Natural killer cell (primary cell): ENCODE measurements around the gene IGFBP5. TPM values are rescaled to one million over a fixed set of nuclear protein-coding genes. Genes with fewer than 3 reads are reported as not detected.

ENCODE experiments used
- ATAC-seq, 3 donors: fragments of 150-1000 bp in 2 of 3; fragments of 200-7000 bp in 1 of 3; cut with Tn5 transposase; 1 replicate in 1 of 3; 2 replicates in 2 of 3; pipeline ENCODE4 v1.10.0; 2021; ENCODE audit warnings: mild to moderate bottlenecking in 2 of 3, moderate library complexity in 2 of 3
- DNase-seq, 2 donors: peaks; one replicate each; pipeline versions ENCODE4 v3.0.0 to v3.0.0-alpha.2; 2013 to 2021; ENCODE audit warnings: mixed read lengths in 1 of 2
- H3K27ac ChIP-seq: one replicate; pipeline ENCODE4 v1.5.1; 2013; ENCODE audit warnings: mild to moderate bottlenecking, low read length
- H3K27me3 ChIP-seq: one replicate; pipeline ENCODE4 v1.6.1; 2013; ENCODE audit warnings: low read length; ENCODE audit not compliant: control insufficient read depth, insufficient read depth
- H3K36me3 ChIP-seq: one replicate; pipeline ENCODE4 v1.6.1; 2013; ENCODE audit warnings: low read length; ENCODE audit not compliant: control insufficient read depth, insufficient read depth
- H3K4me1 ChIP-seq: one replicate; pipeline ENCODE4 v1.6.1; 2013; ENCODE audit warnings: low read length; ENCODE audit not compliant: control insufficient read depth, insufficient read depth
- H3K4me3 ChIP-seq: one replicate; pipeline ENCODE4 v1.5.1; 2013; ENCODE audit warnings: low read length
- H3K9me3 ChIP-seq: one replicate; pipeline ENCODE4 v1.6.1; 2013; ENCODE audit warnings: low read length; ENCODE audit not compliant: control insufficient read depth, insufficient read depth
- H3K27ac Mint-ChIP-seq, 2 donors: one replicate each; pipeline ENCODE4 v1.8.0; 2022; ENCODE audit warnings: mild to moderate bottlenecking in 2 of 2, mixed read lengths in 2 of 2, moderate library complexity in 1 of 2
- H3K27me3 Mint-ChIP-seq, 2 donors: one replicate each; pipeline ENCODE4 v1.8.0; 2022; ENCODE audit warnings: low read depth in 2 of 2, mixed read lengths in 2 of 2
- H3K36me3 Mint-ChIP-seq: one replicate; pipeline ENCODE4 v1.8.0; 2022; ENCODE audit warnings: mixed read lengths
- H3K4me1 Mint-ChIP-seq, 2 donors: one replicate each; pipeline ENCODE4 v1.8.0; 2022; ENCODE audit warnings: mixed read lengths in 2 of 2
- H3K4me3 Mint-ChIP-seq: one replicate; pipeline ENCODE4 v1.8.0; 2022; ENCODE audit warnings: mild to moderate bottlenecking, moderate library complexity, mixed read lengths
- H3K9me3 Mint-ChIP-seq, 2 donors: one replicate each; pipeline ENCODE4 v1.8.0; 2022; ENCODE audit warnings: mixed read lengths in 2 of 2
- CTCF ChIP-seq: fragments of 200-600 bp; IDR thresholded peaks from one replicate; pipeline ENCODE4 v1.8.0; 2022; ENCODE audit warnings: antibody characterized with exemption
- whole genome bisulfite sequencing: methylation state at CpG from one replicate; pipeline ENCODE4 v1.1.7; 2013; ENCODE audit warnings: missing lambda C conversion rate; ENCODE audit not compliant: insufficient coverage; 5-methylcytosine and 5-hydroxymethylcytosine counted together
- intact Hi-C: fragments of 100-400 bp; cut with micrococcal nuclease; formaldehyde crosslinking; loops from one replicate; pipeline ENCODE4 v1.14.2; 2022
- total RNA-seq, 4 donors: library from RNA; stranded (reverse); fragments of 120-200 nt in 1 of 4; gene quantifications; one replicate each; pipeline versions ENCODE4 v1.2.3 to v1.2.4, GENCODE V29; 2013 to 2022

Gene IGFBP5
- total RNA-seq, 3 donors from 2014 or later (not counting 1 experiment from before 2014, with no cell fraction given): not detected

- intact Hi-C loops: no loop called here
- no peak overlapping the region for H3K27ac ChIP-seq
- DNase-seq: no peak
- TF ChIP-seq CTCF: no peak
- no peak for ATAC-seq
- H3K4me1 ChIP-seq: no peaks in the 10 kb centered on the region
- H3K27me3 Mint-ChIP-seq: peaks cover 21 to 30% of the 10 kb centered on the region in 2 donors
- no peak overlapping the region for H3K4me3 Mint-ChIP-seq
- no peak overlapping the region for H3K27ac Mint-ChIP-seq
- H3K36me3 ChIP-seq: no peaks in the 10 kb centered on the region
- H3K9me3 ChIP-seq: no peaks in the 10 kb centered on the region
- H3K4me1 Mint-ChIP-seq: no peaks in the 10 kb centered on the region
- no peaks in the 10 kb centered on the region for H3K9me3 Mint-ChIP-seq
- H3K27me3 ChIP-seq: no peaks in the 10 kb centered on the region
- no peaks in the 10 kb centered on the region for H3K36me3 Mint-ChIP-seq
- 91% methylated on average over 16 of the region's 17 CpGs for WGBS
- no peak overlapping the region for H3K4me3 ChIP-seq
These were observed 18.7 kb downstream of the IGFBP5 start for GRCh38 chr2:216676630-216677029.

GRCh38 chr2:216674376-216674775, 21.0 kb downstream of the IGFBP5 start:
- 88% methylated on average over 9 of the region's 9 CpGs for WGBS
- no peak overlapping the region for H3K4me3 Mint-ChIP-seq
- no peaks in the 10 kb centered on the region for H3K36me3 Mint-ChIP-seq
- intact Hi-C loops: no loop called here
- H3K27ac Mint-ChIP-seq: no peak overlapping the region
- no peaks in the 10 kb centered on the region for H3K36me3 ChIP-seq
- no peak overlapping the region for H3K27ac ChIP-seq
- H3K27me3 Mint-ChIP-seq: peaks cover 27 to 29% of the 10 kb centered on the region in 2 donors
- DNase-seq (no peak), ATAC-seq (no peak)
- no peaks in the 10 kb centered on the region for H3K4me1 ChIP-seq
- no peak for TF ChIP-seq CTCF
- no peaks in the 10 kb centered on the region for H3K4me1 Mint-ChIP-seq
- H3K9me3 Mint-ChIP-seq: no peaks in the 10 kb centered on the region
- no peaks in the 10 kb centered on the region for H3K27me3 ChIP-seq
- H3K4me3 ChIP-seq: no peak overlapping the region
- no peaks in the 10 kb centered on the region for H3K9me3 ChIP-seq

GRCh38 chr2:216673609-216674008, 21.7 kb downstream of the IGFBP5 start:
- H3K27ac ChIP-seq: no peak overlapping the region
- Mint-ChIP-seq H3K9me3 (no peaks in the 10 kb centered on the region), H3K27me3 (peaks cover 27 to 30% of the 10 kb centered on the region in 2 donors), H3K27ac (no peak overlapping the region), H3K4me1 (no peaks in the 10 kb centered on the region), H3K36me3 (no peaks in the 10 kb centered on the region), H3K4me3 (no peak overlapping the region)
- 90% methylated on average over 9 of the region's 9 CpGs for WGBS
- no peak for ATAC-seq
- H3K4me1 ChIP-seq: no peaks in the 10 kb centered on the region
- DNase-seq: no peak
- no peaks in the 10 kb centered on the region for H3K9me3 ChIP-seq
- no peak for TF ChIP-seq CTCF
- H3K36me3 ChIP-seq: no peaks in the 10 kb centered on the region
- H3K27me3 ChIP-seq: no peaks in the 10 kb centered on the region
- intact Hi-C loops: no loop called here
- H3K4me3 ChIP-seq: no peak overlapping the region

- TF ChIP-seq CTCF: no peak
- Histone ChIP-seq H3K9me3 (no peaks in the 10 kb centered on the region), H3K4me3 (no peak overlapping the region), H3K27me3 (no peaks in the 10 kb centered on the region), H3K27ac (no peak overlapping the region), H3K4me1 (no peaks in the 10 kb centered on the region), H3K36me3 (no peaks in the 10 kb centered on the region)
- no peak overlapping the region for H3K4me3 Mint-ChIP-seq
- H3K27me3 Mint-ChIP-seq: peaks cover 30% of the 10 kb centered on the region in 2 donors
- H3K4me1 Mint-ChIP-seq: no peaks in the 10 kb centered on the region
- no peaks in the 10 kb centered on the region for H3K36me3 Mint-ChIP-seq
- no peak for DNase-seq
- intact Hi-C loops: no loop called here
- ATAC-seq: no peak
- no peaks in the 10 kb centered on the region for H3K9me3 Mint-ChIP-seq
- no peak overlapping the region for H3K27ac Mint-ChIP-seq
- 88% methylated on average over 10 of the region's 10 CpGs for WGBS
These were observed 22.3 kb downstream of the IGFBP5 start for GRCh38 chr2:216673021-216673420.
